M059J (cell line): ENCODE measurements around the gene ZNF222. TPM values are rescaled to one million over a fixed set of nuclear protein-coding genes. Genes with fewer than 3 reads are reported as not detected.

ENCODE experiments used
- DNase-seq: peaks from one replicate; pipeline ENCODE4 v3.0.0-alpha.2; 2012; ENCODE audit warnings: low read depth
- total RNA-seq: library from RNA; depleted of rRNA; stranded (reverse); fragments of >200 nt; shearing (Covaris generic); gene quantifications from 2 replicates; pipeline ENCODE4 v1.2.3, GENCODE V29; 2014; rRNA removed

Gene ZNF222
- total RNA-seq, result 6.1 and 10.8 TPM in 2 replicates

DNA sequence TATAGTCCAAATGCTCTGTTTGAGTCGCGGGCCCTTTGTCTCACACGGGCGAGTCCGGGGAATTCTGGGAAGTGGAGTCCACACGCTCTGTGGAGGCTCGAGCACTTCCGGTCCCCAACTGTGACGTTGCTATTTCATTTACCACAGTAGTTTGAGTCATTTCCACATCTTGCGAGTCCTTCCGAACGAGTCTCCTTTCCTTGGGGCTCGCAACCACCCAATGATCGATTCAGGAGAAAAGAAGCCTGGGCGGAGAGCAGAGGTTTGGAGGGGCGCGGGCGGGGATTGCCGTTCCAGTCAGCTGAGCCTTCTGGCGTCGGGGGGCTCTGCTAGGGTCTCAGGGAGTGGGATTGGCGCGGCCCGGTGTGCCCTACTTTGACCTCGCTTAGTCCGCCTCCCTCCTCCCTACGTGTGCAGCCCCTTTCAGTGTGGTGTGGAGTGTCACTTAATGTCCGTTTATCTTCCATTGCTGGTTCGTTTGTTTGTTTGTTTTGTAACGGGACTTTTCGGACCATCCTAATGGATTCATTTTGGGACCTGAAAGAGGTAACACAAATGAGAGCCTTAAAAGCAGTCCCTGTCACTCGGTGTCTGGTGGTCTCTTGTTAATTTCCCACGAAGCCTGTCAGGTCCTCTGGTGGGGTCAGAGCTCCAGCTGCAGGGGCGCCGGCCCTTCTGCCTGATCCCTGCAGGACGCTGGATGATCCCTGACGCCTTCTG, at the start of gene ZNF222:
Gene ZNF222, plus strand, starts transcription at position 163 of the 720 bp plus-strand sequence. Its CDS starts 58 bp downstream, at position 221.
- DNase-seq, result peak; percentile 92

DNA sequence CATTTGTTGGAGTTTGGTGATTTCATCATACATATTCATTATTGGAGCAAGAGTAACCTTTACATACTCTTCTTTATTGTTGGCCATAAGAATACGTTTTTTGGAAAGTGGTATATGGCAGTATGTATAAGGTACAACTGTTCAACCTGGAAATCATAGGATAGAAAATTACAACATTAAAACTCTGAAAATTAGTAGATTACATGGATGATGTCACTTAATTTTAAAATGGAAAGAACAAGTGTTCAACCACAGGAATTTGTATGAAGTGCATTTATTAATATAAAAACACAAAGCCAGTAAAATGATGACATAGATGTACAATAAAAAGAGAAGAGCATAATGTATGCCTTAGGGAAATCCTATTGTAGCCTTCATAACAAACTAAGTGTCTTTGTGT, 48.4 kb upstream of the ZNF222 start:
- DNase-seq, result no peak

DNA sequence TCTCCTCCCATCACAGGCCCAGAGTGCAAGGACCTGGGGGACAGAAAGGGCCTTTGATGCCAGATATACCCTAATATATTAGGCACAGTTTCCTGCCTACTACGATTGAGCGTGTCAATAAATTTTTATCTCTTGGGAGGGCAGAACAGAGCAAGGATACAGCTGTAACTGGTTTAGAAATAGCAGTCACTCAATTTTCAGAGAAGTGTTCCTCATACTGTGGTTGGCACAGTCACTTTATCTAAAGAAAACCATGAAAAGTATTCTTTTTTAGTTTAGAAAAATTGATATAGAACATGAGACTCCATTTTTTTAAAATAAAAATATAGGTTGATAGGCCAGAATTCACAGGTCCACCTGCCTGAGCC, 41.7 kb upstream of the ZNF222 start:
- DNase-seq, result no peak

DNA sequence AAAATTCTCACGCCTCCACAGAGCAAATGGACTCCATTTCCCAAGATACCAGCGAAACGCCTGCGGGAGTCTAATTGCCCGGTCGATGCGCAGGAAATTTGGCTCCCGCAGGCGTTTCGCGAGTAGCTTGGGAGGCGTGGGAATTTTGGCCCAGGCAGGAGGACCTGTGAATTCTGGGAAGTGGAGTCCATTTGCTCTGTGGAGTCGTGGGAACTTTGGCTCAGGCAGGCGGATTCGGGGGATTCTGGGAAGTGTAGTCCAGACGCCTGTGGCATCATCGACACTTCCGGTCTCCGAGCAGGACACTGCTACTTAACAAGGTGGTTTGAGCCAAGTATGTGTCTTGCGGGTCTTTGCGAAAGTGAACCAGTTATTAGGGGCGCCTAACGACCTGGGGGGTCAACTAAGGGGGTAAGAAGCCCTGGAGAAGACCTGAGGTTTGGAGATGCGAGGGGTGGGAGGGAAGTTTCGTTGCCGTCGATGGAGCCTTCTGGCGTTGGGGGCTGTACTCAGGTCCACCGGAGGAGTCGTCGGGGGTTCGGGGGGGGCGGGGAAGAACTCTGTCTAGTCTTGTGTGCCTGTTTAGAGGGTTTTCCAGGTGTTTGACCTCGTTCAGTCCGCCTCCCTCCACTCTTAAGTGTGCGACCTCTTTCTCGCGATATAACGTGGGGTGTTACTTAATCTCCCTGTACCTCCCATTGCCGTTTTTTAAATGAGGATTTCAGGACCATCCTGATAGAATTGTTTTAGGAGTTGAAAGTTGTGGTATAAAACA, 41.1 kb upstream of the ZNF222 start, which contains the start of gene ZNF155:
Gene ZNF155, plus strand, starts transcription at position 277 of the 775 bp plus-strand sequence. CDS start 4,356 bp downstream, outside the sequence.
- peak; percentile 99 for DNase-seq

DNA sequence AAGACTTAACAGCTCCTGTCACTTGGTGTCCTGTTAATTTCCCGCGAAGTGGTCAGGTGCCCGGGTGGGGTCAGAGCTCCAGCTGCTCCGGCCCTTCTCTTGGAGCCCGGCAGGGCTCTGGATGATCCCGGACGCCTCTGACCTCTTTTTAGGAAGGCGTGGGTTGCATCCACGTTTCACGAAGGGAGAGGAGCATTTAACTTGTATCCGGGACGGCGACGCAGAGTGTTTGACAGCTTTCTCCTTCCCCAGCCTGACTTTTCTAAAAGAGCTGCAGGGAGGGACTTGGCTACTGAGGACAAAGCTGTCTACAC, 40.5 kb upstream of the ZNF222 start:
- DNase-seq, result no peak

DNA sequence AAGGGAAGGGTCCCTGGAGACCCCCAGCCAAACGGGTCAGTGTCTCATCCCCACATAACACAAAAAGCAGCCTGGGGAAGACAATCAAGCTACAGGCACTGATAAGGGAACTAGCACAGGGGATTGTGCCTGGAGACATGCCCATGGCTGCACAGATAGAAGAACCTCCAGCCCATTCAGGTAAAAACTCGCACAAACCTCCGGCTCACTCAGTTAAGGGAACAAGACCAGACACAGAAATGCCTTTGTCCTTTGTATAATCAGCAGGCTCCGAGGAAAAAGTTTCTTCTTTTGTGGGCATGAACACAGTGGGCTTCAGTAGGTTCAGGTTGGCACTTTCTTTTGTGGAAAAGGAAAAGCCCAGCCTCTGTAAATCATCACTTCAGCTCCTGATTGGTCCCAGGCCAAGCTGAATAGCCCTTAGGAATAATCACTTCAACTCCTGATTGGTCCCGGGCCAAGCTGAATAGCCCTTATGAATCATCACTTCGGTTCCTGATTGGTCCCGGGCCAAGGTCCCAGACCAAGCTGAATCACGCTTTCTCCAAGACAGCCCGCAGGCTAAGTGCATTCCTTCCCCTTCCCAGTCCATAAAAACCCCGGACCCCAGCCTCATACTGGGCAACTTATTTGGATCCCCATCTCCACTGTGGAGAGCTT, 27.4 kb upstream of the ZNF222 start:
- DNase-seq, result peak; percentile 47

DNA sequence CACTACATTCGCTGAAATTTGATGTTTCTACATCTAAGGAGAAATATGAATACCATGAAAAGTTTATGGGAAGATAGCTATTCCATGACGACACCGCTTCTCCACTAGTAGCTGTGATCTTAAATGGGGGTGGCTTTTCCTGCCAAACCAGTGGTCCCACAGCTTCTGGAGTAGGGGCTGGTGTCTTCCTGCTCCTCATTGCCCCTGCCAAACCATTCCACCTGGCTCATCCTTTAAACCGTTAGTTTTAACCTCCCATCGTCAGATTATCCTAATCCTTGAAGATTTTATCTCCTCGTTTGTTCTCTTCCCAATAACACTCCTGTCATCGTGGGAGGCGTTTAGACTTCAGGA, 23.0 kb upstream of the ZNF222 start:
- no peak for DNase-seq

DNA sequence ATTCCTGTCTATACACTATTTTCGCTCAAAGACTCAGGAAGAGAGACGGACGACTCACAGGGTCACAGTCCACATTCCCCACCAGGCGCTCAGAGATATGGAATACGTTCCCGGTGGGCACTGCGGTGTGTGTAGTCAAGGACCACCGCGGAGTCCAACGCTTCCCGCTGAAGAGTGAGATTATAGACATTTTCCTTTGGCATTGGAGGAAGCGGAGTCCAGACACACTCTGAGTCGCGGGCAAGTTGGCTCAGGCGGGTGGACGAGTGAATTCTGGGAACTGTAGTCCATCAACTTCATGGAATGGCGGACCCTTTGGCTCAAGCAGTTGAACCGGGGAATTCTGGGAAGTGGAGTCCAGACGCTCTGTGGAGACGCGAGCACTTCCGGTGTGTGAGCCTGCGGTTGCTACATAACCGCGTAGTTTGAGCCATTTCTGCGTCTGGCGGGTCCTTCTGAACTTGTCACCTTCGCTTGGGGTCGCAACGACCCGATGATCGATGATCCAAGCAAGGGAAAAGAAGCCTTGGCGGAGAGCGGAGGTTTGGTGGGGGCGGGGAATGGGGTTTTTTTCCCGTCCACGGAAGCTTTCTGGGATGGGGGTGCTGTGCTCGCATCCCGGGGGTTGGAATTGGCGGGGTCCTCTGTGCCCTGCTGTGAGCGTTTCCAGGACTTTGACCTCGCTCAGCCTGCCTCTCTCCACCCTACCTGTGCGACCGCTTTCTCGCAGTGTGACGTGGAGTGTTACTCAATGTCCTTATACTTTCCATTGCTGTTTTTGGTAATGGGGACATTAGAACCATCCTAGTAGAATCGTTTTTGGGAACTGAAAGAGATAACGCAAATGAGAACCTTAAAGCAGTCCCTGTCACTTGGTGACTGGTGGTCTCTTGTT, 22.4 kb upstream of the ZNF222 start, which contains the start of gene ZNF230:
Gene ZNF230, plus strand, starts transcription at position 392 of the 895 bp plus-strand sequence. CDS start 4,122 bp downstream, outside the sequence.
- peak; percentile 98 for DNase-seq

DNA sequence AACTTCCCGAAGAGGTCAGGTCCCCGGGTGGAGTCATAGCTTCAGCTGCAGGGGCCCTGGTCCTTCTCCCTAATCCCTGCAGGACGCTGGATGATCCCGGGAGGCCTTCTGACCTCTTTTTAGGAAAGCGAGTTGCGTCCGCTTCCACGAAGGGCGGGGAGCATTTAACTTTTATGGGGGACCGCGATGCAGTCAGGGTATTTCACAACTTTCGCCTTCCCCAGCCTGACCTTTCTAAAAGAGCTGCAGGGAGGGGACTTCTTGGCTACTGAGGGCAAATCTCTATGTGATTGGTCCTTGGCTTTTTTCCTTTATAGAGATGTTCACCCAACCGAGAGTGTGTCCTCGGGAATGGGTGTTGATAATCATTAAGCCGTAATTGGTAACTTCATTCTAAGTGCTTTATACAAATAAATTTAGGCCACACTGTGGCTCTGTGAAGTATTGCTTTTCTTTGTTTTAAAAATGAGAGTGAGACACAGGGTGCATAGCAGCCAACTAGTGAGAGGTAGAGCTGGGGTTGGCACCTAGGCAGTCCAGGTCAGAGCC, 21.6 kb upstream of the ZNF222 start:
- DNase-seq, result peak; percentile 11

DNA sequence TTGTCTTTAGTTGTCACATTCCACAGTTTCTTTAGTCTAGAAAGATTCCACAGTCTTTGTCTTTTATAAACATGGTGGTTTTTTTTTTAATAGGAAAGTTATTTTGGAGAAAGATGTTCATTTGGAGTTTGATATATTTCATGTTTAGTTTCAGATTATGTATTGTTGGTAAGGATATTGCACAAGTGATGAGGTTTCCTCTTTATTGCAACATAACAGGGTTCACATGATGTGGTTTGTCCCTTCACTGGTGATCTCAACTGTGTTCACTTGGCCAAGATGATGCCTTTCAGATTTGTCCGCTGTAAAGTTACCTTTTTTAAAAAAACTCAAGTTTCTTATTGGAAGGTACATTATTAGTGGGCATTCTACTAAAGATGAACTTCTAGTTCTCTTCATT, 19.2 kb upstream of the ZNF222 start:
- no peak for DNase-seq

DNA sequence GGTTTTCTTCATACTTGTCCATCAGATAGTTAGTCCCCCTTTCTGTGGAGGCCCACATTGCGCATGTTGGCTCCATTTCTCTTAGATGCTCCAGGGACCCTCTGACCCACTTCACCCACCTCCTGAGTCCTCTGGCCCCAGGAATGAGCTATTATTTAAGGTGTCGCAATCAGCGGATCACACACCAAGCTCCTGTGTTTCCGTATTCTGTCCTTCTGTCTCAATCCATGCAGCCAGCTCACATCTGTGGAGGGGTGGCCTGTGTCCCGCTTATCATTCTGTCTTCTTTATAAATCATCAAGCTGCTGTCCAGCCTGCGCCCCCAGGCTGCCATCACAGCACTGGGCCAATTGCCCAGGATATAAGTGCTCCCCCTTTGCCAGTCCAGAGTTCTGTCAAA, 17.7 kb upstream of the ZNF222 start:
- no peak for DNase-seq

DNA sequence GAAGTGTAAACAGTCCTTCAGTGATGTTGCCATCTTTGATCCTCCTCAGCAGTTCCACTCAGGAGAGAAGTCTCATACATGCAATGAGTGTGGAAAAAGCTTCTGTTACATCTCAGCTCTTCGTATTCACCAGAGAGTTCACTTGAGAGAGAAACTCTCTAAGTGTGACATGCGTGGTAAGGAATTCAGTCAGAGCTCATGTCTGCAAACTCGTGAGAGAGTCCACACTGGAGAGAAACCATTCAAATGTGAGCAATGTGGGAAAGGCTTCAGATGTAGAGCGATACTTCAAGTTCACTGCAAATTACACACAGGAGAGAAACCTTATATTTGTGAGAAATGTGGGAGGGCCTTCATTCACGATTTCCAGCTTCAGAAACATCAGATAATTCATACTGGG, 14.7 kb upstream of the ZNF222 start:
- DNase-seq, result no peak

DNA sequence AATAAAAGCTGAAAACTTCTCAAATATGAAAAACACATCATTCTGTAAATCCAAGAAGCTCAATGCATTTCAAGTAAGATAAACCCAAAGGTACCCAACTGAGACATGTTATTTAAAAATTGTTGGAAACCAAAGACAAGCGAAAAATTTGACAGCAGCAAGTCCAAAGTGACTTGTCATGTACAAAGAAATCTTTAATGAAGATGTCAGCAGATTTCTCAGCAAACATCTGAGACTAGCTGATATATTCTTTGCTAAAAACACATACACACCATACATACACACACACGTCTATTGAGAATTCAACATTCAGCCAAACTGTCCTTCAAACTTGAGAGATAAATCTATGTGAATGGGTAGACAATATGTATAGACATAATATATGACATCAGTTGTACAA, 5.7 kb upstream of the ZNF222 start:
- no peak for DNase-seq

DNA sequence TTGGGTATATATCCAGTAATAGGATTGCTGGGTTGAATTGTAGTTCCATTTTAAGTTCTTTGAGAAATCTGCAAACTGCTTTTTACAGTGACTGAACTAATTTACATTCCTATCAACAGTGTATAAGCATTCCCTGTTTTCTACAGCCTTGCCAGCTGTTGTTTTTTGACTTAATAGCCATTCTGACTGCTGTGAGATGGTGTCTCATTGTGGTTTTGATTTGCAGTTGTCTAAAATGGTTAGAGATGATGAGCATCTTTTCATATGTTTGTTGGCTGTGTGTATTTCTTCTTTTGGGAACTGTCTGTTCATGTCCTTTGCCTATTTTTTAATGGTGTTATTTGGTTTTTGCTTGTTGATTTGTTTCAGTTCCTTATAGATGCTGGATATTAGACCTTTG, 4.0 kb upstream of the ZNF222 start:
- no peak for DNase-seq

DNA sequence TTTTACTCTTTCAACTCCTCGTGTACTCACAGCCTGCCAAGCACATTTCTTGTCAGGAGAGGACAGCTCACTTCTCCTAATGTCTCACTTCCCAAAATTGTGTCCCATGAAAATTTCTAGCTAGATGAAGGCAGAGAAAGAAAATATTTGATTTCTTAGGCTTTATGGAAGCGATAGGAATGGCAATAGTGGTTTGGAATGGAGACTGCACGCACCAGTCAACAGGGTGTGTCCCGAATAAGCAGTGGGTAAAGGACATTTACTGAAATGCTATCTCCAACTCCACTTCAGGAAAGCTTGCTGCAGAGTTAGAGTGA, 321 bp upstream of the ZNF222 start:
- no peak for DNase-seq

DNA sequence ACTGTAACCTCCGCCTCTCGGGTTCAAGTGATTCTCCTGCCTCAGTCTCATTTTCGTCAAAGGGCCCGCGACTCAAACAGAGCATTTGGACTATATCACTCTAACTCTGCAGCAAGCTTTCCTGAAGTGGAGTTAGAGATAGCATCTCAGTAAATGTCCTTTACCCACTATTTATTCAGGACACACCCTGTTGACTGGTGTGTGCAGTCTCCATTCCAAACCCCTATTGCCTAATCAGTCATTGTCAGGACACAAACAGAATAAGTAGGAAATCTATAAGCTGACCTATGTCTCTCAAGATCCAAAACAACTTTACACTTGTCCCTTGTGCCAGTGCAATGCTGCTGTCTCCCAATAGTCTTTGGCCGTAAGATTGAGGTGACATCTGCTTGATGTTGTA, 1.4 kb downstream of the ZNF222 start:
- DNase-seq, result no peak

DNA sequence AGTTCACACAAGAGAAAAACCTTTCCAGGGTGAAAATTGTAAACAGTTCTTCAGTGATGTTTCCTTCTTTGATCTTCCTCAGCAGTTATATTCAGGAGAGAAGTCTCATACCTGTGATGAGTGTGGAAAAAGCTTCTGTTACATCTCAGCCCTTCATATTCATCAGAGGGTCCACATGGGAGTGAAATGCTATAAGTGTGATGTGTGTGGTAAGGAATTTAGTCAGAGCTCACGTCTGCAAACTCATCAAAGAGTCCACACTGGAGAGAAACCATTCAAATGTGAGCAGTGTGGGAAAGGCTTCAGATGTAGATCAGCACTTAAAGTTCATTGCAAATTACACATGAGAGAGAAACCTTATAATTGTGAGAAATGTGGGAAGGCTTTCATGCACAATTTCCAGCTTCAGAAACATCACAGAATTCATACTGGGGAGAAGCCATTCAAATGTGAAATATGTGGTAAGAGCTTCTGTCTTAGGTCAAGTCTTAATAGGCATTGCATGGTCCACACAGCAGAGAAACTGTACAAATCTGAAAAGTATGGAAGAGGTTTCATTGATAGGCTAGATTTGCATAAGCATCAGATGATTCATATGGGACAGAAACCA, 6.9 kb downstream of the ZNF222 start:
- DNase-seq, result no peak

DNA sequence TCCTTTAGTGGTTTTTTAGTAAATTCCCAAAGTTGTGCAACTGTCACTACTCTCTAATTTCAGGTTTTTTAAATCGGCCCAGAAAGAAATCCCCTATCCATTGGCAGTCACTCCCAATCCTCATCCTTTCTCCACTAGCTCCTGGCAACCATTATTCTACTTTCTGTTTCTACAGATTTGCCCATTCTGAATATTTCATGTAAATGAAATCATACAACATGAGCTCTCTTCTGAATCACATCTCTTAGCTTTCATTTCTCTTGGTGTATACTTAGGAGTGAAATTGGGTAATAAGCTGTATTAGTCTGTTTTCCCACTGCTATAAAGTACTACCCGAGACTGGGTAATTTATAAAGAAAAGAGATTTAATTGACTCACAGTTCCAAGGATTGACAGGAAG, 17.0 kb downstream of the ZNF222 start:
- no peak for DNase-seq

DNA sequence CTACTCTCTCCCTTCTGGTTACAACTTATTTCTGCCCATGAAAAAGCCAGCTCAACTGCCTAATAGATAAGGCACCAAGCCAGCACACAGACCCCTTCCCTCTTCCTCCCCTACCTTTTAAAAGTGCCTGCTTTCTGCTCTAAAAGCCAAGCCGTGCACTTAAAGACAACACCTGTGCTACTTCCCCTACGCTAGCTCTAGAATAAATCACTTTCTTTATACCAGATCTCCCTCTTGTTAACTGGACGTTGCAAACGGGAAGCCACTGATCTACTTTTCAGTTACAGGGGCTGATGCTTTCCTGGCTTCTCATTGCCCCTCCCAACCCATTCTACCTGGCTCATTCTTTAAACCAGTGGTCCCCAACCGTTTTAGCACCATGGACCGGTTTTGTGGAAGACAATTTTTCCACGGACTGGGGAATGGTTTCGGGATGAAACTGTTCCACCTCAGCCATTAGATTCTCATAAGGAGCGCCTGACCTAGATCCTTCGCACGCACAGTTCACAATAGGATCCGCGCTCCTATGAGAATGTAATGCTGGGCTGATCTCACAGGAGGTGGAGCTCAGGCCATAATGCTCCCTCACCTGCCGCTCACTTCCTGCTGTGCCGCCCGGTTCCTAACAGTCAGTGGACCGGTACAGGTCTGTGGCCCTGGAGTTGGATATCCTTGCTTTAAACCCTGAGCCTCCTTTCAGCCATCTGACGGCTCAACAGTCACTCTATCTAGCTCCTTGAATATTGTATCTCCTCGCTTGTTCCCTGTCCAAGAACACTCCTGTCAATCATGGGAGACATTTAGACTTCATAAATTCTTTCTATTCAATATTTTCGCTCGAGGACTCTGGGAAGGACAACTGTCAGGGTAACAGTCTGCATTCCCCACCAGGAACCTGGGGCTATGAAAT, 25.8 kb downstream of the ZNF222 start:
- peak; percentile 7 for DNase-seq
